Endodermal cell (in vitro differentiated cells): Measurements from ENCODE around the gene MS4A3. TPM values are rescaled to one million over a fixed set of nuclear protein-coding genes. Genes with fewer than 3 reads are reported as not detected.
A peak's percentile ranks its signal among the peaks of the same experiment; 100 is the strongest.

Experiments
- DNase-seq: peaks from one replicate; pipeline ENCODE4 v3.0.0-alpha.2; 2017
- H3K27ac ChIP-seq: 2 replicates; pipeline ENCODE4 v1.5.1; 2013; ENCODE audit warnings: mild to moderate bottlenecking, low read depth, low read length, moderate library complexity
- H3K27me3 ChIP-seq: 2 replicates; pipeline ENCODE4 v1.6.1; 2013; ENCODE audit warnings: mild to moderate bottlenecking, low read length, moderate library complexity; ENCODE audit not compliant: insufficient read depth, control insufficient read depth, poor library complexity, severe bottlenecking
- H3K36me3 ChIP-seq: 2 replicates; pipeline ENCODE4 v1.7.0; 2013; ENCODE audit warnings: mild to moderate bottlenecking, low read length, moderate library complexity; ENCODE audit not compliant: control insufficient read depth, insufficient read depth
- H3K4me1 ChIP-seq: one replicate; pipeline ENCODE4 v1.7.0; 2013; ENCODE audit warnings: low read length; ENCODE audit not compliant: control insufficient read depth, insufficient read depth
- H3K4me3 ChIP-seq: 2 replicates; pipeline ENCODE4 v1.5.1; 2013; ENCODE audit warnings: mild to moderate bottlenecking, low read length, moderate library complexity
- H3K9ac ChIP-seq: 2 replicates; pipeline ENCODE4 v1.6.1; 2013; ENCODE audit warnings: mild to moderate bottlenecking, low read length, moderate library complexity; ENCODE audit not compliant: poor library complexity, severe bottlenecking; ENCODE audit errors: extremely low read depth
- H3K9me3 ChIP-seq: 2 replicates; pipeline ENCODE4 v1.6.1; 2013; ENCODE audit warnings: mild to moderate bottlenecking, low read length, moderate library complexity; ENCODE audit not compliant: control insufficient read depth
- H3K27ac Mint-ChIP-seq: 2 replicates; pipeline ENCODE4 v1.8.0; 2020; ENCODE audit warnings: mixed read lengths
- H3K27me3 Mint-ChIP-seq: 2 replicates; pipeline ENCODE4 v1.8.0; 2021; ENCODE audit warnings: mild to moderate bottlenecking, mixed read lengths; ENCODE audit not compliant: insufficient read depth
- H3K36me3 Mint-ChIP-seq: 2 replicates; pipeline ENCODE4 v1.8.0; 2020; ENCODE audit warnings: low read depth, mixed read lengths
- H3K4me1 Mint-ChIP-seq: 2 replicates; pipeline ENCODE4 v1.8.0; 2020; ENCODE audit warnings: mixed read lengths
- H3K4me3 Mint-ChIP-seq: 2 replicates; pipeline ENCODE4 v1.8.0; 2020; ENCODE audit warnings: mild to moderate bottlenecking, moderate library complexity, mixed read lengths
- H3K9me3 Mint-ChIP-seq: 2 replicates; pipeline ENCODE4 v1.8.0; 2020; ENCODE audit warnings: mild to moderate bottlenecking, mixed read lengths
- WGBS, 2 experiments: methylation state at CpG; one replicate each; pipeline versions ENCODE4 v1.1.5 to v1.1.7; 2013; ENCODE audit warnings: missing lambda C conversion rate in 2 of 2, mixed read lengths in 1 of 2; ENCODE audit not compliant: insufficient coverage in 1 of 2, insufficient read length in 1 of 2; 5-methylcytosine and 5-hydroxymethylcytosine counted together
- total RNA-seq, 2 donors: library from RNA; stranded (reverse); fragmentation: NEBNext Ultra II Directional in 1 of 2; extraction: Animal tissue kit (Norgen Biotek cat#: 25700) in 1 of 2; gene quantifications; 2 replicates in 1 of 2; 3 replicates in 1 of 2; pipeline ENCODE4 v1.2.1, GENCODE V29; 2021
- TF ChIP-seq, protein P1 (sequence below): fragments of 200-600 bp; sonication (generic); conservative IDR thresholded peaks from 2 replicates; pipeline ENCODE4 v1.5.0; 2021; ENCODE audit warnings: antibody characterized with exemption, mild to moderate bottlenecking

Gene MS4A3
- total RNA-seq, 2 donors from 2014 or later: not detected

DNA sequence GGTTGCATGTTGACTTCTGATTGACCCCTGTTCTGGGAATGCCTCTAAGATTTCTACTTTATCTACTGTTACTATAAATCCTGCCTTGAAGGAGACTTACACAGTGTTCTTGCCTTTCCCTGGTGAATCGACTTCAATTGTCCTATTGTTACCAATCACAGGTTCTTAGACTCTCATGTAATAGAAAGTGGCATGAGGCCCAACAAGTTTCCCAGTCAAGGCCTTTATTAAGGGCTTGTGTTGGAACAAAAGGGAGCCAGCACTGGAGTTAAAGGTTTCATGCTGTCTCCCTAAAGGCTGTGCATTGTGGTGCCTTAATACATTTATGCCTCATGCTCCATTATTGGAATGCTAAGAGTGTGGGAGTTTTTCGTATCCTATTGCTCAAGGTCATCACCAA is 55.3 kb downstream of the MS4A3 start:
- Histone ChIP-seq H3K4me3 (no peak overlapping the region), H3K27ac (peak overlapping the region; percentile 36), H3K4me1 (peaks cover 11% of the 10 kb centered on the region), H3K9me3 (peaks cover 19% of the 10 kb centered on the region), H3K9ac (no peak overlapping the region), H3K36me3 (no peaks in the 10 kb centered on the region), H3K27me3 (peaks cover 13% of the 10 kb centered on the region)
- 83 to 96% methylated on average over 2 of the region's 2 CpGs for WGBS, 2 experiments
- TF ChIP-seq, protein P1, sequence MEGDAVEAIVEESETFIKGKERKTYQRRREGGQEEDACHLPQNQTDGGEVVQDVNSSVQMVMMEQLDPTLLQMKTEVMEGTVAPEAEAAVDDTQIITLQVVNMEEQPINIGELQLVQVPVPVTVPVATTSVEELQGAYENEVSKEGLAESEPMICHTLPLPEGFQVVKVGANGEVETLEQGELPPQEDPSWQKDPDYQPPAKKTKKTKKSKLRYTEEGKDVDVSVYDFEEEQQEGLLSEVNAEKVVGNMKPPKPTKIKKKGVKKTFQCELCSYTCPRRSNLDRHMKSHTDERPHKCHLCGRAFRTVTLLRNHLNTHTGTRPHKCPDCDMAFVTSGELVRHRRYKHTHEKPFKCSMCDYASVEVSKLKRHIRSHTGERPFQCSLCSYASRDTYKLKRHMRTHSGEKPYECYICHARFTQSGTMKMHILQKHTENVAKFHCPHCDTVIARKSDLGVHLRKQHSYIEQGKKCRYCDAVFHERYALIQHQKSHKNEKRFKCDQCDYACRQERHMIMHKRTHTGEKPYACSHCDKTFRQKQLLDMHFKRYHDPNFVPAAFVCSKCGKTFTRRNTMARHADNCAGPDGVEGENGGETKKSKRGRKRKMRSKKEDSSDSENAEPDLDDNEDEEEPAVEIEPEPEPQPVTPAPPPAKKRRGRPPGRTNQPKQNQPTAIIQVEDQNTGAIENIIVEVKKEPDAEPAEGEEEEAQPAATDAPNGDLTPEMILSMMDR: no peak
- peaks cover 9% of the 10 kb centered on the region for H3K9me3 Mint-ChIP-seq
- peaks cover 26% of the 10 kb centered on the region for H3K4me1 Mint-ChIP-seq
- no peaks in the 10 kb centered on the region for H3K36me3 Mint-ChIP-seq
- no peak overlapping the region for H3K4me3 Mint-ChIP-seq
- no peak for DNase-seq
- peaks cover 13% of the 10 kb centered on the region for H3K27me3 Mint-ChIP-seq
- no peak overlapping the region for H3K27ac Mint-ChIP-seq

DNA sequence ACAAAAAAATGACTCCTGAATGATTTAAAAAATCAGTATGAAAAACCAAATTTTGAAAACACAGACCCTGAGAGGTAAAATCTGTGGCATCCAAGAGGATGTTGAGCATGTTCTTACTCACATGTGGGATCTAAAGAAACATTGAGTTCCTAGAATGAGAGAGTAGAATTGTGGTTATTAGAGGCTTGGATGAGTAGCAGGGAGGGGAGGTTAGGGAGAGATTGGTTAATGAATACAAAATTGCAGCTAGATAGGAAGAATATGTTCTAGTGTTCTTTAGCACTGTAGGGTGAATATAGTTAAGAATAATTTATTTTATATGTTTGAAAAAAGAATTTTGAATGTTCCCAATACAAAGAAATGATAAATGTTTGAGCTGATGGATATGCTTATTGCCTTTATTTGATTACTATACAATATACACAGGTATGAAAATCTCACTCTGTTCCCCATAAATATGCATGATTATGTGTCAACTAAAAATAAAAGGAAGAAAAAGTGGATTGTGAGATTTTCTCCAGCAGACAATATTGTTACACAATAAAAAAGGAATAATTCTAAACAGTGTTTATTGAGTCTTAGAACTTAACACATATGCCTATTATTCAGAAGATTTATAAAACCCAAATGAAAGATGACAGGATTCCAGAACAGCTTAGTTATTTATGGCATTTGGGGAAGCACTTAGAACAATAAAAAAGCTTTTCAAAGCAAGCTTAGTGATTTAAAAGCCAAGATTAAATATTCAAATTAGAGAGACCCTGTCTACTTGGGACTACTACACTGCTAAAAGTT is 60.7 kb downstream of the MS4A3 start:
- Mint-ChIP-seq H3K4me3 (no peak overlapping the region), H3K27me3 (no peaks in the 10 kb centered on the region), H3K36me3 (no peaks in the 10 kb centered on the region), H3K9me3 (peaks cover 9% of the 10 kb centered on the region), H3K4me1 (peaks cover 35% of the 10 kb centered on the region), H3K27ac (no peak overlapping the region)
- Histone ChIP-seq H3K4me1 (peaks cover 13% of the 10 kb centered on the region), H3K9me3 (peaks cover 18% of the 10 kb centered on the region), H3K36me3 (no peaks in the 10 kb centered on the region), H3K27ac (no peak overlapping the region), H3K9ac (no peak overlapping the region), H3K4me3 (no peak overlapping the region), H3K27me3 (no peaks in the 10 kb centered on the region)
- TF ChIP-seq, protein P1: no peak
- DNase-seq: no peak

DNA sequence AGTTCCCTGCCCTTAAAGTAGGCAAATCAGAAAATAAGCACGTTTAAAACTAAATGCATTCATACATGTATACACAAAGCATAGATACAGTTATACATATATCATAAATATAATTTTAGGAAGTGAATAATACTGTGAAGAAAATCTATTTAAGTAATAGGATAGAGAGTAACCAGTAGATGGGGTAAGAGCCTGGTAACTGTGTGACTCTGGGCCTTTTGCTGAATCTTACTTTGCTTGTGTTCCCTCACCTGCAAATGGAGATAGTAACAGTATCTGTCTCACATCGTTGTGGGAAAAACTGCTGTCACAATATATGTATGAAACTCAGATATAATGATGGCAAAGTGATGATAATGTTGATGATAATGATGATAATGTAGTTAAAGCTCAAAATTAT is 61.9 kb downstream of the MS4A3 start:
- H3K9ac ChIP-seq: no peak overlapping the region
- Mint-ChIP-seq H3K36me3 (no peaks in the 10 kb centered on the region), H3K27me3 (no peaks in the 10 kb centered on the region), H3K9me3 (peaks cover 13% of the 10 kb centered on the region), H3K4me1 (peaks cover 25% of the 10 kb centered on the region), H3K27ac (no peak overlapping the region), H3K4me3 (no peak overlapping the region)
- DNase-seq: no peak
- no peaks in the 10 kb centered on the region for H3K27me3 ChIP-seq
- no peaks in the 10 kb centered on the region for H3K36me3 ChIP-seq
- TF ChIP-seq, protein P1: peak; percentile 48
- peaks cover 13% of the 10 kb centered on the region for H3K4me1 ChIP-seq
- WGBS, 2 experiments: 59 to 75% methylated on average over 1 to 2 of the region's 2 CpGs
- H3K4me3 ChIP-seq: no peak overlapping the region
- H3K27ac ChIP-seq: no peak overlapping the region
- peaks cover 25% of the 10 kb centered on the region for H3K9me3 ChIP-seq
